Body of pancreas (tissue), 4 donors: ENCODE measurements around the gene THPO. TPM values are rescaled to one million over a fixed set of nuclear protein-coding genes. Genes with fewer than 3 reads are reported as not detected.
A peak's percentile ranks its signal among the peaks of the same experiment; 100 is the strongest.

Experiments
- ATAC-seq: fragments of 150-250 bp; one replicate; pipeline ENCODE4 v1.9.1; 2016
- DNase-seq, 4 donors: peaks; one replicate each; pipeline ENCODE4 v3.0.0-alpha.2; 2019
- H3K27ac ChIP-seq, 4 donors: fragments of 200-600 bp; sonication (generic); 1 replicate in 3 of 4; 2 replicates in 1 of 4; pipeline versions ENCODE4 v1.5.1 to v1.6.1; 2016 to 2019; ENCODE audit warnings: mild to moderate bottlenecking in 1 of 4, mixed read lengths in 1 of 4, moderate library complexity in 1 of 4
- H3K27me3 ChIP-seq, 2 donors: fragments of 200-600 bp; sonication (generic); one replicate each; pipeline ENCODE4 v1.6.0; 2016; ENCODE audit warnings: mild to moderate bottlenecking in 1 of 2
- H3K36me3 ChIP-seq, 2 donors: fragments of 200-600 bp; sonication (generic); replicated peaks in 1 of 2; 2 replicates each; pipeline ENCODE4 v1.5.1; 2016; ENCODE audit warnings: low read depth in 2 of 2; ENCODE audit not compliant: insufficient read depth in 1 of 2
- H3K4me1 ChIP-seq: fragments of 200-600 bp; sonication (generic); one replicate; pipeline ENCODE4 v1.6.0; 2016
- H3K4me3 ChIP-seq, 2 donors: fragments of 200-600 bp; sonication (generic); 1 replicate in 1 of 2; 2 replicates in 1 of 2; pipeline ENCODE4 v1.5.1; 2016 to 2019
- H3K9me3 ChIP-seq, 3 donors: fragments of 200-600 bp; sonication (generic); 1 replicate in 2 of 3; 2 replicates in 1 of 3; pipeline ENCODE4 v1.5.1; 2016
- POLR2A ChIP-seq, 3 donors: fragments of 450-650 bp; IDR thresholded peaks; one replicate each; pipeline ENCODE4 v1.6.1; 2016; ENCODE audit warnings: antibody characterized with exemption in 3 of 3, mild to moderate bottlenecking in 2 of 3
- WGBS, 2 donors: methylation state at CpG; one replicate each; pipeline ENCODE4 v1.1.5; 2017; 5-methylcytosine and 5-hydroxymethylcytosine counted together
- intact Hi-C: fragments of 100-400 bp; cut with DNase I; formaldehyde crosslinking; loops from one replicate; pipeline ENCODE4 v1.15.1; 2023
- total RNA-seq, 2 donors: library from RNA; depleted of rRNA; stranded (reverse); fragments of >200 nt; gene quantifications; one replicate each; pipeline ENCODE4 v1.1.0, GENCODE V29; 2016
- TF ChIP-seq, protein P1 (sequence below), 7 experiments: fragments of 450-650 bp in 4 of 7; fragments of 200-600 bp in 3 of 7; sonication (generic) in 3 of 7; IDR thresholded peaks; one replicate each; pipeline ENCODE4 v1.5.1; 2016 to 2019; ENCODE audit warnings: antibody characterized with exemption in 7 of 7

THPO gene
- total RNA-seq, 2 donors from 2014 or later = not detected

DNA sequence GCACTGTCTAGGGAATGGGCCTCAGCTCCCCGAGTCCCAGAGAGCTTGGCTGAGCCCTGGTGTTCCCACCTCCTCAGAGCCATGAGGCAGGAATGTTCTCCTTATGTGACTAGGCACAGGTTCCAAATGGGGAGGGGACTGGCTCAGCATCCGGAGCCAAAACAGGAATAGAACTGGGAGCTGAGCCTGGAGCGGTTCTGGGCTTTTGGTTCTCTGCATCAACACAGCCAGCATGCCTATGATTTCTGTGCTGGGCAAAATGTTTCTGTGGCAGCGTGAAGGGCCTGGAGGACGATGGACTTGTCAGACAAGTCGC lies 40.6 kb downstream of the THPO start, which contains the start of gene FAM131A:
Gene FAM131A (plus strand): TSS at position 202 of the 316 bp plus-strand sequence. CDS start 31 bp downstream, at position 233.
- Histone ChIP-seq H3K27ac (peak within 1 kb of the TSS; percentile 95 to 98 (median 96)), H3K36me3 (peaks cover 3 to 20% of the 10 kb centered on the region in 2 donors), H3K9me3 (no peaks in the 10 kb centered on the region), H3K4me3 (peak within 1 kb of the TSS; percentile 55 to 87), H3K27me3 (no peaks in the 10 kb centered on the region), H3K4me1 (peaks cover 32% of the 10 kb centered on the region)
- no peak for ATAC-seq
- TF ChIP-seq, protein P1, sequence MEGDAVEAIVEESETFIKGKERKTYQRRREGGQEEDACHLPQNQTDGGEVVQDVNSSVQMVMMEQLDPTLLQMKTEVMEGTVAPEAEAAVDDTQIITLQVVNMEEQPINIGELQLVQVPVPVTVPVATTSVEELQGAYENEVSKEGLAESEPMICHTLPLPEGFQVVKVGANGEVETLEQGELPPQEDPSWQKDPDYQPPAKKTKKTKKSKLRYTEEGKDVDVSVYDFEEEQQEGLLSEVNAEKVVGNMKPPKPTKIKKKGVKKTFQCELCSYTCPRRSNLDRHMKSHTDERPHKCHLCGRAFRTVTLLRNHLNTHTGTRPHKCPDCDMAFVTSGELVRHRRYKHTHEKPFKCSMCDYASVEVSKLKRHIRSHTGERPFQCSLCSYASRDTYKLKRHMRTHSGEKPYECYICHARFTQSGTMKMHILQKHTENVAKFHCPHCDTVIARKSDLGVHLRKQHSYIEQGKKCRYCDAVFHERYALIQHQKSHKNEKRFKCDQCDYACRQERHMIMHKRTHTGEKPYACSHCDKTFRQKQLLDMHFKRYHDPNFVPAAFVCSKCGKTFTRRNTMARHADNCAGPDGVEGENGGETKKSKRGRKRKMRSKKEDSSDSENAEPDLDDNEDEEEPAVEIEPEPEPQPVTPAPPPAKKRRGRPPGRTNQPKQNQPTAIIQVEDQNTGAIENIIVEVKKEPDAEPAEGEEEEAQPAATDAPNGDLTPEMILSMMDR (IDR thresholded peaks at IDR 0.05) = no peak
- TF ChIP-seq POLR2A (IDR thresholded peaks at IDR 0.05) = no peak
- 58 to 74% methylated on average over 5 to 6 of the region's 6 CpGs for WGBS, 2 donors
- intact Hi-C loops = no loop called here
- no peak for DNase-seq

- peak; percentile 27 for ATAC-seq
- TF ChIP-seq, protein P1 (IDR thresholded peaks at IDR 0.05) = no peak
- TF ChIP-seq POLR2A (IDR thresholded peaks at IDR 0.05) = peak in 1 of 3 donors; percentile 11
Measured at GRCh38 chr3:184336547-184337398, 41.2 kb downstream of the THPO start.

DNA sequence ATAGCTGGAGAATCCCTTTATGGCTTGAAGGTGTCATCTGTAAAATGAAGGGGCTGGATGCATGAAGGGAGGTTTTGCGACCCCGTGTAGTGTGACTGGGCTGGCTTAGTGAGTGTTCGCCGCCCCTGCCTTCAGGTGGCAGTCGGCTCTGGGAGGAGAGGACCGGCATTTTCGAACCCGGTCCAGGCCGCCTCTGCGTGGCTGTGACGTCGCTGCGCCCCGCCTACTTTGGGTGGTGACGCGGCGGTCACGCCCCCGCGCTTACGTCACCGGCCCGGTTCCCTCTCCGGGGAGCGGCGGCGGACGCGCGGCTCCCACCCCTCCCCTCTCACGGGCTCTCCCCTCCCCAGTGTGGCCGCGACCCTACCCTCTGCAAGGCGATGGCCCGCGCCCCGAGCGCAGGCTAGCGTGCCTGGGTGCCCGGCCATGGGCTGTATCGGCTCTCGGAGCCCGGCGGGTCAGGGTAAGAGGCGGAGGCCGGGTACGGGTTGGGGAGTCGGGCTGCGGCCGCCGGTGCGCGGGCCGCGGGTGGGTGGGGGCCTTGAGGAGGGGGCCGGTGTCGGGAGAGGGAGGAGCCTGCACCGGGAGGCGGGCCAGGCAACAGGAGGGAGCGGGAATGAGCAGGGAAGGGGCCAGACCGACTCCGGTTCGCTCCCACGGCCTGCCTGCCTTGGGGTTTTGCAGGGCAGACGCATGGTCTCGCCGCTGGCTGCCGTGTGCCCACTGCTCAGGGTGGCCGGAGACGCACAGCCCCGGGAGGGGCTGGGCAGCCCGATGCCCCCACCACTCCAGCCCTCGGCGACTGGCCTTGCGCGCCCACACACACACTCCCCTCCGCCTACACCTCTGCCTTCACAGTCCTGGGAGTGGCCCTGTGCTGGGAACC lies 42.1 kb downstream of the THPO start:
- intact Hi-C loops = no loop called here
- ATAC-seq (peak; percentile 77), DNase-seq (peak; percentile 84 to 90 (median 86))
- Histone ChIP-seq H3K9me3 (no peaks in the 10 kb centered on the region), H3K4me1 (peaks cover 22% of the 10 kb centered on the region), H3K36me3 (peaks cover 15 to 34% of the 10 kb centered on the region in 2 donors), H3K4me3 (peak overlapping the region; percentile 55 to 87), H3K27ac (peak overlapping the region; percentile 95 to 98 (median 96)), H3K27me3 (no peaks in the 10 kb centered on the region)
- TF ChIP-seq, protein P1 (IDR thresholded peaks at IDR 0.05) = no peak
- peak in 2 of 3 donors; percentile 61 to 74 for TF ChIP-seq POLR2A (IDR thresholded peaks at IDR 0.05)
- 1% methylated on average over 24 to 45 of the region's 77 CpGs for WGBS, 2 donors

More at GRCh38 chr3:184336547-184337398, 41.2 kb downstream of the THPO start:
- no peaks in the 10 kb centered on the region for H3K27me3 ChIP-seq
- peak in 2 of 4 donors; percentile 37 to 45 for DNase-seq
- intact Hi-C loops = no loop called here
- H3K4me1 ChIP-seq = peaks cover 28% of the 10 kb centered on the region
- H3K9me3 ChIP-seq = no peaks in the 10 kb centered on the region
- peak overlapping the region; percentile 55 to 87 for H3K4me3 ChIP-seq
- WGBS, 2 donors = 13 to 23% methylated on average over 10 to 17 of the region's 17 CpGs
- peak overlapping the region; percentile 95 to 98 (median 96) for H3K27ac ChIP-seq
- peaks cover 9 to 25% of the 10 kb centered on the region in 2 donors for H3K36me3 ChIP-seq

DNA sequence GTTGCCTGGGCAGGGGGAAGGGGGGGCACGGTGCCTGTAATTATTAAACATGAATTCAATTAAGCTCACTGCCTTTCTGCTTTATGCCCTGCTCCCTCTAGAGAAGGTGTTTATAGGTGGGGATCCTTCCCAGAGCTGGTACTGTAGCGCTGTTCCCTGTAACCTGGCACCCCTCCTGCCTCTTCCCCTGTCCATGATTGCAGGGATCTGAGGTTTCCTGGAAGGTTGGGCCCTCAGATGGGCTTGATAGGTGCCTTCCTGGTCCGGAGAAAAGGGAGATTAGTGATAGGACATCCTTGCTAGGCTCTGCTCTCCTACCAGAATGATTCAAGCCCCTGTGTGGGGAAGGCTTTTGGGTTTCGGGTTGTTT lies 42.7 kb downstream of the THPO start:
- peak; percentile 19 for ATAC-seq
- intact Hi-C loops = no loop called here
- TF ChIP-seq, protein P1 (IDR thresholded peaks at IDR 0.05) = no peak
- TF ChIP-seq POLR2A (IDR thresholded peaks at IDR 0.05) = no peak
- Histone ChIP-seq H3K9me3 (no peaks in the 10 kb centered on the region), H3K27ac (peak overlapping the region; percentile 95 to 98 (median 96)), H3K4me3 (no peak overlapping the region), H3K4me1 (peaks cover 22% of the 10 kb centered on the region), H3K36me3 (peaks cover 15 to 39% of the 10 kb centered on the region in 2 donors), H3K27me3 (no peaks in the 10 kb centered on the region)
- no peak for DNase-seq
- 38 to 53% methylated on average over 2 to 4 of the region's 4 CpGs for WGBS, 2 donors
